IPS-11a (cell line): ENCODE measurements around the gene KHDRBS1.
"Not testable (repeated sequence)": the region's sequence is repeated elsewhere in the genome, so short reads cannot be mapped to it uniquely, and the experiment has no call there.

Source experiments
- H3K4me3 ChIP-seq: one replicate; pipeline ENCODE4 v1.5.1; 2013; ENCODE audit warnings: low read depth, low read length, control low read depth

The KHDRBS1 gene

GRCh38 chr1:32012709-32013385 lies 821 bp upstream of the KHDRBS1 start:
- H3K4me3 ChIP-seq, result peak overlapping the region; percentile 99

GRCh38 chr1:32014199-32014947 lies 705 bp downstream of the KHDRBS1 start:
- peak overlapping the region; percentile 99 for H3K4me3 ChIP-seq

GRCh38 chr1:32014948-32015273 lies 1.2 kb downstream of the KHDRBS1 start:
- peak overlapping the region; percentile 99 for H3K4me3 ChIP-seq

- no peak overlapping the region for H3K4me3 ChIP-seq
These were observed 6.7 kb downstream of the KHDRBS1 start for GRCh38 chr1:32020339-32020738.

- not testable (repeated sequence) for H3K4me3 ChIP-seq
These were observed 7.9 kb downstream of the KHDRBS1 start for GRCh38 chr1:32021574-32022018.

GRCh38 chr1:32023351-32023750 lies 9.7 kb downstream of the KHDRBS1 start:
- no peak overlapping the region for H3K4me3 ChIP-seq

GRCh38 chr1:32025515-32025914 lies 11.8 kb downstream of the KHDRBS1 start:
- no peak overlapping the region for H3K4me3 ChIP-seq

- no peak overlapping the region for H3K4me3 ChIP-seq
These were observed 15.1 kb downstream of the KHDRBS1 start for GRCh38 chr1:32028746-32029145.

GRCh38 chr1:32031578-32032274 lies 18.1 kb downstream of the KHDRBS1 start:
- H3K4me3 ChIP-seq, result no peak overlapping the region

GRCh38 chr1:32032275-32032615 lies 18.6 kb downstream of the KHDRBS1 start:
- no peak overlapping the region for H3K4me3 ChIP-seq

- no peak overlapping the region for H3K4me3 ChIP-seq
These were observed 21.5 kb downstream of the KHDRBS1 start for GRCh38 chr1:32035119-32035518.

GRCh38 chr1:32040711-32041110 lies 27.0 kb downstream of the KHDRBS1 start:
- no peak overlapping the region for H3K4me3 ChIP-seq

GRCh38 chr1:32042330-32042729 lies 28.7 kb downstream of the KHDRBS1 start:
- H3K4me3 ChIP-seq, result no peak overlapping the region

GRCh38 chr1:32044234-32044633 lies 30.6 kb downstream of the KHDRBS1 start:
- no peak overlapping the region for H3K4me3 ChIP-seq

GRCh38 chr1:32045772-32046171 lies 32.1 kb downstream of the KHDRBS1 start:
- no peak overlapping the region for H3K4me3 ChIP-seq

- H3K4me3 ChIP-seq, result no peak overlapping the region
These were observed 34.0 kb downstream of the KHDRBS1 start for GRCh38 chr1:32047701-32048100.

GRCh38 chr1:32048440-32048839 lies 34.8 kb downstream of the KHDRBS1 start:
- H3K4me3 ChIP-seq, result no peak overlapping the region

GRCh38 chr1:32051706-32052105 lies 38.0 kb downstream of the KHDRBS1 start:
- no peak overlapping the region for H3K4me3 ChIP-seq

- H3K4me3 ChIP-seq, result no peak overlapping the region
These were observed 39.2 kb downstream of the KHDRBS1 start for GRCh38 chr1:32052887-32053286.

- H3K4me3 ChIP-seq, result no peak overlapping the region
These were observed 41.7 kb downstream of the KHDRBS1 start for GRCh38 chr1:32055416-32055815.

- H3K4me3 ChIP-seq, result no peak overlapping the region
These were observed 42.9 kb downstream of the KHDRBS1 start for GRCh38 chr1:32056598-32056997.

- no peak overlapping the region for H3K4me3 ChIP-seq
These were observed 47.2 kb downstream of the KHDRBS1 start for GRCh38 chr1:32060914-32061313.
